Measurements from ENCODE around the gene OR10K1.
"Not testable (repeated sequence)": the region's sequence is repeated elsewhere in the genome, so short reads cannot be mapped to it uniquely, and the experiment has no call there.

OR10K1 gene

GRCh38 chr1:158461534-158461933 lies at the start of gene OR10K1:
Gene OR10K1 (plus strand): TSS chr1:158461834. CDS start chr1:158465562, 3,728 bp downstream.
- TF ChIP-seq CTCF (conservative IDR thresholded peaks at IDR 0.05; ENCODE audit: low read length): no peak
- no peak for DNase-seq (ENCODE audit: low read depth)
- H3K4me3 ChIP-seq (ENCODE audit: low read length): no peak within 1 kb of the TSS

GRCh38 chr1:158414651-158415345 lies 46.8 kb upstream of the OR10K1 start:
- H3K4me3 ChIP-seq (ENCODE audit: low read length): no peak overlapping the region
- DNase-seq (ENCODE audit: low read depth): no peak
- no peak for TF ChIP-seq CTCF (conservative IDR thresholded peaks at IDR 0.05; ENCODE audit: low read length)

GRCh38 chr1:158417586-158417985 lies 44.0 kb upstream of the OR10K1 start:
- TF ChIP-seq CTCF (conservative IDR thresholded peaks at IDR 0.05; ENCODE audit: low read length): no peak
- no peak overlapping the region for H3K4me3 ChIP-seq (ENCODE audit: low read length)
- DNase-seq (ENCODE audit: low read depth): no peak

- H3K4me3 ChIP-seq (ENCODE audit: low read length): no peak overlapping the region
- no peak for DNase-seq (ENCODE audit: low read depth)
- no peak for TF ChIP-seq CTCF (conservative IDR thresholded peaks at IDR 0.05; ENCODE audit: low read length)
These were observed 39.4 kb upstream of the OR10K1 start for GRCh38 chr1:158422212-158422611.

- DNase-seq (ENCODE audit: low read depth): no peak
These were observed 36.6 kb upstream of the OR10K1 start for GRCh38 chr1:158425027-158425426.

GRCh38 chr1:158426137-158426536 lies 35.5 kb upstream of the OR10K1 start, which contains the start of gene OR10K2:
Gene OR10K2 (minus strand): TSS chr1:158426237. CDS start chr1:158420866, 5,371 bp downstream.
- DNase-seq (ENCODE audit: low read depth): no peak
- no peak within 1 kb of the TSS for H3K4me3 ChIP-seq (ENCODE audit: low read length)
- no peak for TF ChIP-seq CTCF (conservative IDR thresholded peaks at IDR 0.05; ENCODE audit: low read length)

More at GRCh38 chr1:158425027-158425426, 36.6 kb upstream of the OR10K1 start:
- no peak for TF ChIP-seq CTCF (conservative IDR thresholded peaks at IDR 0.05; ENCODE audit: low read length)
- no peak overlapping the region for H3K4me3 ChIP-seq (ENCODE audit: low read length)

- not testable (repeated sequence) for DNase-seq (ENCODE audit: low read depth); H3K4me3 ChIP-seq (ENCODE audit: low read length)
These were observed 31.5 kb upstream of the OR10K1 start for GRCh38 chr1:158430163-158430562.
